Fibroblast of skin of right quadriceps (primary cell): Measurements from ENCODE around the gene MTA2.
A peak's percentile ranks its signal among the peaks of the same experiment; 100 is the strongest.

Source experiments
- DNase-seq: peaks from one replicate; pipeline ENCODE4 v3.0.0-alpha.2; 2013

The MTA2 gene

DNA sequence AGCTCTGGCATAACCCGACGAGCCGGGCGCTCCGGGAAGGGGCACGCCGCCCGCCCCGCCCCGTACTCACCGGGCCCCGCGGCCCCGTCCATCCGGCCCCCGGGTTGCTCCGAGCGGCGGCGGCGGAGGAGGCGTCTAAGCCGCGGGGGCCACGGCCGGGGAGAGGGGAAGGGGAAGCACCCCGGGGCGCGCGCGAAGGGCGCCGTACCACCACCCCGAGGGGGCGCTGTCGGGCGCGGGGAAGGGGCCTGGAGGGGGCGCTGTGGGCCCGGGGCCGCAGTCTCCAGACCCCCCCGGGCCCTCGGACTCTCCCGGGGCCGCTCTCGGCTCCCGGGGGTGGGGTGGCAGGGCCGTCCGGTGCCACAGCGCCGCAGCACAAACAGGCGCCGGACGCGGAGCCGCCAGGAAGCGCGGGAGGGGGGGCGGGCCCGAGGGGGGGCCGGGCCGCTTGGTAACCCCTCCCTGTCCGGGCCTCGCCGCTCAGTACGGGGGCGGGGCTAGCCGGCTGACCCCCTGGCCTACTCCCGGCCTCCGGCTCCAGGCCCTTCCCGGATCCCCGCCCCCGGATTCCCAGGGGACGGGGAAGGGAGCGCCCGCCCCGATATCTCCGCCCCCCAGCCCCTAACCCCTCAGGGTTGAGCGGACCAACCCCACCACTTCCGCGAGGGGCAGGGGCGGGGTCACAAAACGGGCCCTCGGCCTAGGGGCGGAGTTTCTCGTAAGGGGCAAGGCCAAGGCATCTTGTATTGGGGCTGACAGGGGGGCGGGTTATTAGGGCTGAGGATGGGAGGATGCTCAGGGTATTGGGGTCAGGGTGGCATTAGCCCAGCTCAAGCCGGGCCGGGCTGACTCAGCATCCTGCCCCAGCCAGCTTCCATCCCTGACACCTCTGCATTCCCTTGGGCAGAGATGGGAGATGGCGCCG is 11.0 kb upstream of the MTA2 start, which contains the start of the genes EML3 and ROM1:
TSS of gene EML3 (minus strand) at position 410 of the 925 bp plus-strand sequence. CDS start at position 92, 318 bp downstream.
TSS of gene ROM1 (plus strand) at position 892 of the 925 bp plus-strand sequence. CDS start at position 917, 25 bp downstream.
- DNase-seq, result peak; percentile 74

DNA sequence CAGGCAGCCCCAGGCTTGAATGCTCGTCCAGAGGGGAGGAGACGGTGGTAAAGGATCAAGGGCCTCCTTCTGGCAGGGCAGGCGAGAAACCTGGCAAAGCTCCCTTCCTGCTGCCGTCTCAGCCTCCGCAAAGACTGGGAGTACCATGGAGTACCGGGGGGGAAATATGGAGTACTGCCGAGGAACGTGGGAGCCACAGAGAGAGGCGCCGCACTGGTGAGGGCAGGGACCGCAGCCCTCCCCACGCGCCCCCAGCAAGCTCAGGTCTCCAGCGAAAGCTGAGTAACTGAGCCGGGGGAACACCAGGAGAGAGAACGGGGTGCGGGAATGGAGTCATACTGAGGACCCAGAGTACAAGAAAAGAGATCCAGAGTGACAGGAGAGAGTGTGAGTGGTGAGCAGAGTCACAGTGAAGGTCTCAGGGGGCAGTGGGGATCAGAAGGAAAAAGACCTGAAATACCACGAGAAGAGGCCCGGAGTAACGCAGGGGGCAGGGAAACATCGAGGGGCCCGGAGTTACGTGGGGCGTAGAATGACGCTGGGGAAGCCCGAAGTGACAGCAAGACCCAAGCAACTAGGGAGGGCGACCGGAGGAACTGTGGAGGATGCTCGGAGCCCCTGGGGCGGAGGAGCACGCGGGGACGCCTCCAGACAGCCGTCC is 10.2 kb upstream of the MTA2 start:
- peak; percentile 42 for DNase-seq

DNA sequence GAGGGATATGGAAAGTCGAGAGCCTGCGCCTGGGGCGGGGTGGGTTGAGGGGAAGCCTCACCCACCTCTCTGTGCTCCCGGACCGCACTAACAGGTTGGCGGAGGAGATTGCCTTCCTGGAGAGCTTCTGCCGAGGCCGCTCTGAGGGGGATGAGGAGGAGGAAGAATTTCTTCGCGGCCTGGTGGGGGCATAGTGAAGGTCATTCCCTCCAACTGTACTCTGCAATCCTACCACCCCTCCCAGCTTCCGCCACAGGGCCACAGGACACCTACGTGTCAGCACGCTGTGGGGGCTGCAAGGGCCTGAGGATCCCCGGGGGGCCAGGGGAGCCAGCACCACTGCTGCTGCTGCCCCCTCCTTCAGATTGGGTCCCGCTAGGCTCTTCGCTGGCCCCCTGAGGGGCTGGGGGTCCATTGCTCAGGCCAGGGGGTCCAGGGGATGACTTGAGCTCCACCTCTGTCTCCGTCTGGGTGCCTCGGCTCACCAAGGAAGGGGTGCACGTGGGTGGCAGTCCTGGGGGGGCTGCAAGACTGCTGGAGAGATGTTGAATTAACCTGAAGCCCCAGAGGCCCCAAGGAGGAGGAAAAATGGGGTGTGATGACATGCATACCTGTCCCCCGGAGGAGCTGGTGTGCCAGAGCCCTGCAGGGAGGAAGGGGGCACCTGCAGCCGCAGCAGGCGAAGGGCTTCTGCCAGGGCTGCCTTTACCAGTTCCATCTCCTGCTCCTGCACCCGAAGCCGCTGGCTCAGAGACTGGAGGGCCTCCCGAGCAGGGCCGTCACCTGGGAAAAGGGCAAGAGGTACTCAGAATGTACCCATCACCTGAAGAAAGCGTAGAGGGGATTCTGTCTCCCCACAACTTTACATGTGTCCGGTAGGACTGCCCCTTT is 9.4 kb upstream of the MTA2 start:
- DNase-seq, result no peak

DNA sequence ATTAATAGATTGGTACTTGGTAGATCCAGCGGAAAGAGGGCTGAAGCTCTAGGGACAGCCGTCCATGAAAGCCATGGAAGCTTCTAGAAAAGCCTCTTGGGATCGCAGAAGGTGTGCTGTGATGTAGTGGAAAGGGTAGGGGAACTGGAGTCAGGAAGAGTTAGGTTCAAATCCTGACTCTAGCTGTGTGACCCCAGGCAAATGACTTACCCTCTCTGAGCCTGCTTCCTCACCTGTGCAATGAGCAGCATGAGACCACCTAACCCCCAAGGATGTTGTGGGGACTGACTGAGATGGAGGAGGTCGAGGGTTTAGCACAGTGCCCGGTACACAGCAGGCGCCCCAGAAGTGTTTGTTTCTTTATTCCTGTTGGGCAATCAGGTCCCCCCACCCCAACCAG is 8.7 kb upstream of the MTA2 start:
- no peak for DNase-seq

DNA sequence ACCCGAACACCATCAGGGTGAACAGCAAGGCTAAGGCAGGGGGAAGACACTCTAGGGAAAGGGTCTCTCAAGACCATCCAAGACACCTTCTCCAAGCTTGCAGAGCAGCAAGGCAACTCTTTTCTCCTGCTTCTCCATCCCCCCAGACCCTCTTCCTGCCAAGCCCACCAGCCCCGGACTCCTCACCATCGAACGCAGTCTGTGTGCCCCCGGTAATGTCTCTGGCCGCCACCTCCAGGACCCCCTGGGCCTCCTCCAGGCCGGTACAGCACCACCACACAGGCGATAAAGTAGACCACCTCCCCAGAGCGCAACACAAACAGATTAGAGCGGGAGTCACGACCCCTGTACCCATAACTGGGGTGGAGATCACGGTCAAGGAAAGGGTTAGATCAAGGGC is 7.1 kb upstream of the MTA2 start:
- DNase-seq, result no peak

DNA sequence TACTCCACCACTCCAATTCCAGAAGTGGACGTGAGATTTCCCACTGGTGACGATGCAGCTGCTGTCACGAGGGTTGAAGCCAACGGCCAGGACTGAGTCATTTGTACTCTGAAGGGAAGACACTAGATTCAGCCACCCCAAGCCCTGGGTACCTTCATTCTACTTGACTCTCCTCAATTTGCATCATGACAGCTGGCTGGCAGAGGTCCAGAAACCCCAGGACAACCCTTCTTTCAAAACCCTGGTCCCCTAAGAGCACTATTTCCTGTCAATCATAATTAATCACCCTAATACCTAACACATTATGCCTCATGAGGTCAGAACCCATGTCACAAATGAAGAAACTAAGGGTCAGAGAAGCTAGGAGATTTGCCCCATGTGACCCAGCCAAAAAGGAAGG is 6.0 kb upstream of the MTA2 start:
- no peak for DNase-seq

DNA sequence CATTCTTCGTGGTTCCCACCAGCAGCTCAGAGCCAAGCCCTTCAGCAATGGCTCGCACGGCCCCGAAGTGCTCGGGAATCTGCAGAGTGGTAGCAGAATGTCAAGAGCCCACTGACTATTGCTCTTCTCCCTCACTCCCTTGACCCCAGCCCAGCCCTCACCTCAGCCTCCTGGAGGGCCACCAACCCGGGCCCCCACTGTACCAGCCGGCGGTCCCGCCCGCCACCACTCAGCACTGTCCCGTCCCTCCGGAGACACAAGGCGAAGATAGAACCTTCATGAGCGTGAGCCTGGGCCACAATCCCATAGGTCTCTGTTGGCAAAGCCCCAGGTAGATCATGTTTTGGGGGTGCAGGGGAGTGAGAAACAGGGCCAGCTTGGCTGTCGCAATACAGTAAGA is 4.2 kb upstream of the MTA2 start:
- DNase-seq, result no peak

DNA sequence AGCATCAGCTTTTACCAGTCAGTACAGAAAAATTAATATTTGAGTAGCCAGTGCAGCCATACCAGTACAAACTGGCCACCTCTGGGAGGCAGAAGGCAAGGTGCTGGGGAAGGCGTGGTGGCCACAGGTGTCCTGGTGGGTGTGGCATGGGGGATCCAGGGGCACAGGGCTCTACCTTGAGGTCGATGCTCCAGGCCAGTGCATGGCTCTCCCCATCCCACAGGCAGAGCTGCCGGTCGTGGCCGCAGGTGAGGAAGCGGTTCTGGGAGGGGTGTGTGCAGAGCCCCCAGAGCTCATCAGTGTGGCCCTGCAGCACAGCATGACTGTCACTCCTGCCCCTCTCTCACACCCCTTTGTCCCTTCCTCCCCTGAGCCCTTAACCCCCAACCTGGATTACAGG is 3.8 kb upstream of the MTA2 start:
- DNase-seq, result no peak

DNA sequence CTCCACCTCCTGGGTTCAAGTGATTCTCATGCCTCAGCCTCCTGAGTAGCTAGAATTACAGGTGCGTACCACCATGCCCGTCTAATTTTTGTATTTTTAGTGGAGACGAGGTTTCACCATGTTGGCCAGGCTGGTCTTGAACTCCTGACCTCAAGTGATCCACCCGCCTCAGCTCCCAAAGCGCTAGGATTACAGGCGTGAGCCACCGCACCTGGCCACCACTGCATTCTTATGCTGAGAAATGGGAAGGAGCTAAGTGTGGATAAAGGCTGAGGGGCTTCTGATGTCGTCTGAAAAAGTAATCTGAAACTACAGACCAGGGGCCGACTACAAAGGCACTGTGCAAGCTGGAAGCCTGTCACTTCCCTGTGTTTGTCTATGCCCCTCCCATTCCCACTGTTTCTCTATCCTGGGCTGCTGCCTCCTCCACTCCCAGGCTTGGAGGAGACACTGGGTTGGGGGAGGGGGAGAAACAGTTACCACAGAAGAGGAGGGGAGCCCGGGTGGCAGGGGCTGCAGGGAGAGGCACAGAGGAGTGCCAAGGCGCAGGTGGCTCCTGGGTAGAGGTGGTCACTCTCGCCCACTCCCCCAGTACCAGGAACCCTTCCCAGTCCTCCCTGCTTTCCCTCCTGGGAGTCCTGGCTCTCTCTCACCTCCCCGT is 2.9 kb upstream of the MTA2 start:
- no peak for DNase-seq

DNA sequence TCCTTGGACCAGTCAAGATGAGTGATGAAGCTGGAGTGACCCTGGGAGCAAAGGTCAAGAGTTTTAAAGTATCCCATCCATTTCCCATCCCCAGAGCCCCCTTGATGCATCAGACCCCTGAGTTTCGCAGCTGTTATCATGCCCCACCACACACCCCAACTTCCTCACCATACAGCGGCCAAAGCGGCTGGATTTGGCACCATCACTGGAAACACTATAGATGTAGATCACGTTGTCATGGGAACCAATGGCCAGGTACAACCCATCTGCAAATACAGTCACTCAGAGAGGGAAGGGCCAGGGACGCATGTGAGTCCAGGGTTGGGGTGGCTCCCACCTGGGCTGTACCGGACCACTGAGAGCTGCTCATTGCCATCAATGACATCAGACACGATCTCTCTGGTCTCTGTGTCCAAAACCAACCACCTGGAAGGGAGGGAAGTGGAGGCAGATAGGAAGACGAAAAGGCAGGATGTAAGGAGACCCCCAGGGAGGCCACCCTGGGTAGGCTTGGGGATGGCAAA is 2.2 kb upstream of the MTA2 start:
- DNase-seq, result no peak

DNA sequence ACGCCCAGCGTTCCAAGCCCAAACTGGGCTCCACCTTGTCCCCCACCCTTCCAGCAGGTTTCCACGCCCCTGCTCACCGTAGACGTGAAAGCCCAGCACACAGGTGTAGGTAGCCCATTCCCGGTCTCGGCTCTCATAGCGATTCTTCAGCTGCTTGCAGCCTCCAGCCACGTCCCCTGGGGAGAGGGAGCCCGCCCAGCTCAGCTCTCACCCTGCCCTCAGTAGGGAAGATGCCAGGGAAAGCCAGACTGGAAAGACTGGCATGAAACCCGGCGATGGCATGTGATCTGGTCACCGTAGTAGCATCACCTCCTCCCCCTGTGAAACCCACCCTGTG is 1.4 kb upstream of the MTA2 start:
- no peak for DNase-seq

DNA sequence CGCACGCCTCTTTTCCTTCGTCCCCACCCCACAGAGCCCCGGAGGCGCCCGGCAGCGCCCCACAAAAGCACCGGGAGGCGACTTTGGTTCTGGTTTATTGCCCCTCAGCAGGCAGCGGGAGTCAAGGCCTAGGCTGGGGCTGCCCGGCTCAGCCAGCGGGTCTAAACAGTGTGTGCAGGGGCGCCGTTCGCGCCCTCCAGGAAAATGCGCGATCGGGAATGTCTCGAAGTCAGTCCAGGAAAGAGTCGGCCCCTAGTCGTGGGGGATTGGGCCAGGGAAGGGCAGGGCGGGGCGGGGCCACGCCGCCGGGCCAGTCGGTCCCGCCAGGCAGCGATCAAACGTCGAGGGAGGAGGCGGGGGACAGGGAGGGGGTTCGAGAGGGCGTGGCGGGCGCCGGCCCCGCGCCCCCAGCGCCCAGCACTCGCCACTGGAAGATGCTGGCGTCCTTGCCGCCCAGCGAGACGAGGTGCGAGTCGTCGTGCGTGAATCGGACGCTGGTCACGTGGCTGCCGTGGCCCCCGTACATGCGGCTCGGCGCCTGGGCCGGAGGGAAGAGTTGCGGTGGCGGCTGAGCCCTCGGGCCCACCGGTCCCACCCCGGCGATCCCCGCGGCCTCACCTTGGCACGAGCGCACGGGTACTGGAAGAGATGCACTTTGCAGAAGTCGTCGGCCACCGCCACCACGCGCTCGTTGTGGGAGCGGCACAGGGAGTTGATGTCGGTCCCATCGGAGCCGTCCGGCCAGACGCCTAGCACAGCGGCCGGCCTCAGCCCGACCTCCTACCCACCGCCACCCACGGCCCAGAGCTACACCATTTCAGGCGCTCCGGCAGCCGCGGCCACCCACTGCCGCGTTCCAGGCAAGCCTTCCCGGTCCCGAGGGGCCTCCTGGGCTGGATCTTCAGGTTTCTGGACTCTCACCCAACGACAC is 741 bp upstream of the MTA2 start:
- peak; percentile 69 for DNase-seq

DNA sequence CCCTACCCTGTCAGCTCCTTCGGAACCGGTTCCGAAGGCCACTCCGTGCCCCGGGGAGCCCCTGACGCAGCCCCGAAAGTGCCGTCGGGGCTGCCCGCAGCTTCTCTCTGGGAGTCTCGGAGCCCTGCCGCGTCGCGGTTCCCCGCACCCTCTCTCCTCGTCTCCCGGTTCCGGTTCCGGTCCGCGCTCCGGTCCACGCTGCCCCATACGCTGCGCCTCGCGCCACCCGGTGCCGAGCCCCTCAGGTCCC is 618 bp downstream of the MTA2 start:
- peak; percentile 32 for DNase-seq

DNA sequence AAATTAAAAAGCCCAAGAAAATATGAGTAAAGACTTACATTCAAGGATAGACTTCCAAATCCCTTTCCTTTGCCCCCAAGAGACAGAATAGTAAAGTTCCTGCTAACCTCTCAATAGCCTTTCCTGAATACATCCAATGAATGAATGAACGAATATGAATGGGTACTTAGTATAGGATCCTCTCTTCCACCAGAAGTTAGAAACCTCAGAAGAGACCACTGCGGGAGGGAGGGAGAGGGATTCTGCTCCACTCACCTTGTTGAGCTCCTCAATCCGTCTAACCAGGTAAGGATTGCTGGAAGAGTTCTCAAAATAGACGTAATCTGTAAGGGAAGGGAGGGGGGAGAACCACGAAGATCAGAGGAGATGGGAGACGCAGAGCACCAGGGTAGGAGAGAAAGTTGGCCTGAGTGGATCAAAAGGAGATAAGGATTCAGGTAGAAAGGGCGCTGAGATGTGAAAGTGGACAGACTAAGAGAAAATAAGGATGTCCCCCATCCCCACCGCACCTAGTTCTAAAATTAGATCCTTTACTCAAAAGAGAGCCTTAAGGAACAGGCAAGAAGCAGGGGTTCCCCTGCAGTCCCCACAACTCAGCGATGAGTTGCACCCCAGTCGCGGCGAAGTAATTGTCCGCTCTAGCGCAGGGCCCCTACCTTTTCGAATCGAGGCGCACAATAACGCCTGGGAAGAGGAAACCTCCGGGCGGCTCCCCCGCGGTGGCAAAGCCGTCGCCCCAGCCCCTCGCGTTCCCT is 1.1 kb downstream of the MTA2 start:
- no peak for DNase-seq

DNA sequence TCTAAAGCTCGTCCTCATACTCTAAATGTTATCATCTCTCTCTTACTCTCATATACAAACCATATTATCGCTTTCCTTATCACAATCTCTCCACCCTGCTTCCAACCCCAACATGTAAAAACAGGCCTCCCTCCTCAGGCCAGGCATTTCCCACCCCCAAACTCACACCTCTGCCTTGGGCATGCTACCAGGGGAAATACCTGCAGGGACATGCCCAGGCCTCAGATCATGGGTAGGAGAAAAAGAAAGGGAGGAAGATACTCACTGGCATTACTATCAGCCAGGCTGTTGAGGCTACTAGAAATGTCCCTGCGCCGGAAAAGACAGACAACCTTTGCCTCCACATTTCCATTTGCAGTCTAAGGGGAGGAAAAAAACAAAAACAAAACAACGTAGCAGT is 1.8 kb downstream of the MTA2 start:
- no peak for DNase-seq

DNA sequence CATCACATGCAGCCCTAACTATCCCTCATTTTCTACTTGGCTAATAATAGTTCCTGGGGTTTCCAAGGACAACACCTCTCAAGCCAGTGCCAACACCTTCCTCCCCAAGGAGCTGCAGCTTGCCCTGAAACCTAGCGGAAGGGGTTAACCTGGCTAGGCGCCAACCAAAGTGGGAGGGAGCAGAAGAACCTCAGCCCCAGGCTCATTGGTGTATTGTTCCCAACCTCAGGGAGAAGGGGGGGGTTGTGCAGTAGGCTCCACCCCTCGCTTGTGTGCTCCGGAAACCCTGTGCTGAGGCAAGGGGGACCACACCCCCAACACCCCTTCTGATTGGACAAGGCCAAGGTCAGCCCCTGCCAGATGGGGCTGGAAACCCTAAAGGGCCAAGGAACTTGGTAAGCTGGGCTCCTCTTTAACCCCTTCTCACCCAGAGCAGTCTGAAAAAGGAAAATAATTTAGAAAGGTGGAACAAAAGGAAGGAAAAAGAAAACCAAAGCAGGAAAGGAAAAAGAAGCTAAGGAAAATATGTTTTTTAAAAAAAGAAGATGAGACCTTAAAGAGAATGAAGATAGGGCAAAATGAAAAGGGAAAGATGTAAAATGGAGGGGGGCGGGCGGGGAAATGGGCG is 2.5 kb downstream of the MTA2 start:
- DNase-seq, result peak; percentile 98

DNA sequence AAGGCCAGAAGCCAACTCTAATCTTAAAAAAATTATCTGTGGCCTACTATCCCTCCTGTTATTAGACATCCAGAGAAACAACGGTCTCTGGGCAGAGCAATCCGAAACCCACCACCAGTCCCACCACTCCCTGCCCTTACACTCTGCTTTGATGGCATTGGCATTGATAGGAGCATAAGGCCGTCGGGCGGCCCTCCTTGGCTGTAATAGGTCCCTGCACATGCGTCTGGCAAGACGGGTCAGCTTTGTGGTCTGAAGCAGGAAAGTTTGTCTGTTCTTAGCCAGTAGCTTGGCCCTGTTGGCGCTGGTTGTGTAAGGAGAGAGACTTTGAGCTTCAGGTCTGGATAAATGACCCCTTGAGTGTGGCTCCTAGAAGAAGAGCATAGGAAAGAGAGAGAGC is 6.5 kb downstream of the MTA2 start:
- DNase-seq, result no peak

DNA sequence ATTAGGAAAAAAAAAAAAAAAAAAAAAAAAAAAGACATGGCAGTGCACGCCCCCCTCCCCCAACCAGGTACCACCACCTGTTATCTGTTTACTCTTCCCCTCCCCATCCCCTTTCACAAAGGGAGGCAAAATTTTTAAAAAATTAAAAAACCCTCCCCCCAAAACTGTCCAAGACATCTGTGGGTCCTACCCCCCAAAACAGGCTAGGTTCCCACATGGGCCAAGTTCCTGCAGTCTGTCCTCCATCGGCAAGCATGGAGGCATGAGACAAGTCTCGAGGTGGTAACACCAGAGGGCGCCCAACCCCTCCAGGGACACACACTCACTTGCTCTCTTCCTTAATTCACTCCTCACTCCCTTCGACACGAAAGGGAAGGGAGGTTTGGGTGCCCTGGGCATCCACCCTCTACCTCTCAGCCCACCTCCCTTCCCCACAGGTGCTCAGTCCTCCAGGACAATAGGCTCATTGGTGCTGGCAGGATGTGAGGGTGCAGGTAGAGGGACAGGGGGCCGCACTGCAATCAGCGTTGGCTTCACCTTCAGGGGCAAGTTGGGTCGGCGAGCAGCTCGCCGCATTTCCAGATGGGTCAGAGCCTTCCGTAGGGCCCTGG is 8.1 kb downstream of the MTA2 start:
- peak; percentile 68 for DNase-seq

DNA sequence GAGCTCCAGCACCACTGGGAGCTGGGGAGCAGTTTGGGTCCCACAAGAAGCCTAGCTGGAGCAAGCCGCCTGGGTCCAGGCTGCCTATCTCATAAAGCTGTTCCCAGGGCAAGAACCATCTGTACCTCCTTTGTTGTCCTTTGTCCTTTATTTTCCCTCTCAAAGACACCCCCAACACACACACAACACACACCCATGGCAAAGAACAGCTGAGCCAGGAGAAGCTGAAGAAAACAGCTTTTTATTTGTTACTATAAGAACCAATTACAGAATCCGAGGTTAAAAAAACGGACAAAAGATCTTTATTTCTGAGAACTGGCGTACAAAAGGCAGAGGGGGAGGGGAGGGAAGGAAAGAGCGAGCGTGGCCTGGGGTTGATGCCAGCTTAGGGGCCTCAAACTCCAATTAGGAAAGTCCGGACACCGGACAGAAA is 8.7 kb downstream of the MTA2 start:
- DNase-seq, result no peak
